Glutamatergic neuron (in vitro differentiated cells): Measurements from ENCODE around the gene IER2. TPM values are rescaled to one million over a fixed set of nuclear protein-coding genes. Genes with fewer than 3 reads are reported as not detected.
"Not testable (repeated sequence)": the region's sequence is repeated elsewhere in the genome, so short reads cannot be mapped to it uniquely, and the experiment has no call there.

ENCODE experiments used
- DNase-seq: peaks from one replicate; pipeline ENCODE4 v3.0.0; 2022
- H3K27ac Mint-ChIP-seq: one replicate; pipeline ENCODE4 v1.8.0; 2020; ENCODE audit warnings: mild to moderate bottlenecking, mixed read lengths, inconsistent platforms; ENCODE audit not compliant: unreplicated experiment
- H3K27me3 Mint-ChIP-seq: one replicate; pipeline ENCODE4 v1.8.0; 2020; ENCODE audit warnings: mild to moderate bottlenecking, moderate library complexity, mixed read lengths, inconsistent platforms; ENCODE audit not compliant: unreplicated experiment
- H3K36me3 Mint-ChIP-seq: one replicate; pipeline ENCODE4 v1.8.0; 2020; ENCODE audit warnings: mild to moderate bottlenecking, mixed read lengths, inconsistent platforms; ENCODE audit not compliant: unreplicated experiment
- H3K4me1 Mint-ChIP-seq: one replicate; pipeline ENCODE4 v1.8.0; 2020; ENCODE audit warnings: mild to moderate bottlenecking, low read depth, mixed read lengths, inconsistent platforms; ENCODE audit not compliant: unreplicated experiment
- H3K4me3 Mint-ChIP-seq: one replicate; pipeline ENCODE4 v1.8.0; 2020; ENCODE audit warnings: mild to moderate bottlenecking, mixed read lengths, inconsistent platforms; ENCODE audit not compliant: unreplicated experiment
- H3K9me3 Mint-ChIP-seq: one replicate; pipeline ENCODE4 v1.8.0; 2020; ENCODE audit warnings: mild to moderate bottlenecking, moderate library complexity, mixed read lengths, inconsistent platforms; ENCODE audit not compliant: unreplicated experiment
- CTCF ChIP-seq: fragments of 200-600 bp; sonication (generic); IDR thresholded peaks from one replicate; pipeline ENCODE4 v1.5.0; 2021; ENCODE audit not compliant: partially characterized antibody, unreplicated experiment
- total RNA-seq: library from RNA; stranded (reverse); fragmentation: NEBNext Ultra II Directional; extraction: Animal tissue kit (Norgen Biotek cat#: 25700); gene quantifications from one replicate; pipeline ENCODE4 v1.2.1, GENCODE V29; 2021; ENCODE audit not compliant: unreplicated experiment

The IER2 gene
- total RNA-seq, 1 donor from 2014 or later = 109 TPM

- H3K27me3 Mint-ChIP-seq = peaks cover 2% of the 10 kb centered on the region
- no peak overlapping the region for H3K27ac Mint-ChIP-seq
- H3K9me3 Mint-ChIP-seq = no peaks in the 10 kb centered on the region
- DNase-seq = no peak
- no peaks in the 10 kb centered on the region for H3K36me3 Mint-ChIP-seq
- no peak for TF ChIP-seq CTCF
- H3K4me1 Mint-ChIP-seq = no peaks in the 10 kb centered on the region
- H3K4me3 Mint-ChIP-seq = no peak overlapping the region
Observed at GRCh38 chr19:13187419-13187818, 37.2 kb downstream of the IER2 start.

GRCh38 chr19:13189600-13189999 is 39.4 kb downstream of the IER2 start:
- H3K9me3 Mint-ChIP-seq = no peaks in the 10 kb centered on the region
- no peaks in the 10 kb centered on the region for H3K36me3 Mint-ChIP-seq
- H3K4me1 Mint-ChIP-seq = no peaks in the 10 kb centered on the region
- no peak for TF ChIP-seq CTCF
- H3K4me3 Mint-ChIP-seq = no peak overlapping the region
- peaks cover 2% of the 10 kb centered on the region for H3K27me3 Mint-ChIP-seq
- no peak for DNase-seq
- no peak overlapping the region for H3K27ac Mint-ChIP-seq

- no peak for DNase-seq
- Mint-ChIP-seq H3K27ac (no peak overlapping the region), H3K9me3 (no peaks in the 10 kb centered on the region), H3K4me1 (no peaks in the 10 kb centered on the region), H3K36me3 (no peaks in the 10 kb centered on the region), H3K27me3 (peaks cover 2% of the 10 kb centered on the region), H3K4me3 (no peak overlapping the region)
- TF ChIP-seq CTCF = no peak
Observed at GRCh38 chr19:13190781-13191540, 40.8 kb downstream of the IER2 start.

GRCh38 chr19:13195678-13196077 is 45.5 kb downstream of the IER2 start:
- peaks cover 3% of the 10 kb centered on the region for H3K27me3 Mint-ChIP-seq
- H3K27ac Mint-ChIP-seq = no peak overlapping the region
- no peaks in the 10 kb centered on the region for H3K4me1 Mint-ChIP-seq
- H3K36me3 Mint-ChIP-seq = no peaks in the 10 kb centered on the region
- H3K4me3 Mint-ChIP-seq = no peak overlapping the region
- peak; percentile 51 for TF ChIP-seq CTCF
- H3K9me3 Mint-ChIP-seq = no peaks in the 10 kb centered on the region
- DNase-seq = peak; percentile 67

- no peaks in the 10 kb centered on the region for H3K4me1 Mint-ChIP-seq
- H3K27me3 Mint-ChIP-seq = peaks cover 3% of the 10 kb centered on the region
- no peak overlapping the region for H3K27ac Mint-ChIP-seq
- no peaks in the 10 kb centered on the region for H3K36me3 Mint-ChIP-seq
- DNase-seq = no peak
- H3K4me3 Mint-ChIP-seq = no peak overlapping the region
- TF ChIP-seq CTCF = no peak
- no peaks in the 10 kb centered on the region for H3K9me3 Mint-ChIP-seq
Observed at GRCh38 chr19:13198634-13199033, 48.4 kb downstream of the IER2 start.

GRCh38 chr19:13202112-13202511 is 51.9 kb downstream of the IER2 start:
- not testable (repeated sequence) for H3K27me3 Mint-ChIP-seq, DNase-seq, H3K27ac Mint-ChIP-seq, H3K4me3 Mint-ChIP-seq, H3K4me1 Mint-ChIP-seq, H3K36me3 Mint-ChIP-seq, H3K9me3 Mint-ChIP-seq
